Measurements from ENCODE around the gene TKTL2. TPM values are rescaled to one million over a fixed set of nuclear protein-coding genes. Genes with fewer than 3 reads are reported as not detected.

Gene TKTL2, protein sequence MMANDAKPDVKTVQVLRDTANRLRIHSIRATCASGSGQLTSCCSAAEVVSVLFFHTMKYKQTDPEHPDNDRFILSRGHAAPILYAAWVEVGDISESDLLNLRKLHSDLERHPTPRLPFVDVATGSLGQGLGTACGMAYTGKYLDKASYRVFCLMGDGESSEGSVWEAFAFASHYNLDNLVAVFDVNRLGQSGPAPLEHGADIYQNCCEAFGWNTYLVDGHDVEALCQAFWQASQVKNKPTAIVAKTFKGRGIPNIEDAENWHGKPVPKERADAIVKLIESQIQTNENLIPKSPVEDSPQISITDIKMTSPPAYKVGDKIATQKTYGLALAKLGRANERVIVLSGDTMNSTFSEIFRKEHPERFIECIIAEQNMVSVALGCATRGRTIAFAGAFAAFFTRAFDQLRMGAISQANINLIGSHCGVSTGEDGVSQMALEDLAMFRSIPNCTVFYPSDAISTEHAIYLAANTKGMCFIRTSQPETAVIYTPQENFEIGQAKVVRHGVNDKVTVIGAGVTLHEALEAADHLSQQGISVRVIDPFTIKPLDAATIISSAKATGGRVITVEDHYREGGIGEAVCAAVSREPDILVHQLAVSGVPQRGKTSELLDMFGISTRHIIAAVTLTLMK
- total RNA-seq: not detected

DNA sequence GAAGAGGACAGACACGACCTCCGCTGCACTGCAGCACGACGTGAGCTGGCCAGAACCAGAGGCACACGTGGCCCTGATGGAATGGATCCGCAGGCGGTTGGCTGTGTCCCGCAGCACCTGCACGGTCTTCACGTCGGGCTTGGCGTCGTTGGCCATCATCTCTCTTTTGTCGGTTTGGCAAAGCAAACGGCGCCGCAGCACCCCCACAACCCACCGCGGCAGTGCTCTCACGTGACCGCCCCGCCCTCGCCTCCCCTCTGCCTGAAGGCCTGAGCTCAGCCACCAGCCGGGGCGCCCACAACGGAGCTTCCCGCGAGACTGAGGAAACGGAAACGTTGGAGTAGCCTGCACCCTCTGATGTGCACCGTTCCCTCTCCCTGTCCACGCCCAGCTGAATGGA is at the start of gene TKTL2:
TKTL2 (minus strand) TSS at position 179 of the 400 bp plus-strand sequence; CDS start at position 159, 20 bp downstream.

DNA sequence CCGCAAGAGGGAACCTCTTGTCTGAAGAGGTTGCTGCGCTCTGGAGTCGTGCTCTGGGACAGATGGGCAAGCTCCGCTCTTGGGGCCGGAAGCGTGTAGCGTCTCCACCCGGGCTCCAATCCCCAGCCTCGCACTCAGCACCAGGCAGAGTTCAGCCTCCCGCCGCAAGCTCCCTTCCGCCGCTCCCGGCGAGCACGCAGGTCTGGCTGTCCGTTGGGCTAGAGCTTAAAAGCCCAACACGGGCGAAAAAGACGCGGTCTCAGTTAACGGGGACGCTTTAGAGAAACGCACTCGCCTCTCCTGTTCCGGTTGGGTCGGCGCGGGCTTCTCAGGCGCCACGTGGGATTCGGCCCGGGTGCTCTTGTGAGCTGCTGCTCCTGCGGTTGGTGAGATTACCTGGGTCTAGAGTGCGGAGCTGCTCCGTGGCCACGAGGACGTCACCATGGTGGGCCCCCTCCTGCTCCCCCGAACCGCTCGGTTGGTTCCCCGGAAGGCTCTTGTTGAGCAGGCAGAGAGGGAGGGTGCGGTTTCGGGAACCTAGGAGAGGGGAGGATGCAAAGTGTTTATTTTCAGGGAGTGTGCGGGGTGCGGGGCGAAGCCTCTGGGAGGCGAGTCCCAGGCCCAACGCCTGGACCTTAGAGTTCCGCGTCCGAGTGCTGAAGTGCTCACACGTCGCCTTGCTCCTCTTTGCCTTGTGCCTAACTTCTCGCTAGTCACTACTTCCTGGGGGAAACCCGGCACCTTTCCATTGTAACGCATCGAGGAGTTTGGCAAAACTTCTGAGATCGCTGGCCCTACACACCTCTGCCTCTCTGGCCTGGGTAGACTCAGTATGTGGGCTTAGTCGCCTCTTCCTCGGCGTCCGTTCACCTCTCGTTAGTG is 21.0 kb upstream of the TKTL2 start, which contains the start of gene TMA16:
TMA16 (plus strand) TSS at position 331 of the 882 bp plus-strand sequence; CDS start at position 443, 112 bp downstream.

Other genes with a start within 250 kb of the TKTL2 start
- gene NPY1R, start 141.2 kb downstream of the TKTL2 start, total RNA-seq: not detected
- not detected for gene NPY5R, start 129.9 kb downstream of the TKTL2 start, total RNA-seq
- gene TMA16, start 20.9 kb upstream of the TKTL2 start, total RNA-seq: 10 to 100 TPM; 17.2 to 28.6 TPM

All from melanocyte of skin (primary cell).